T-helper 2 cell (primary cell): ENCODE results near the gene PKN3.
"Not testable (repeated sequence)": the region's sequence is repeated elsewhere in the genome, so short reads cannot be mapped to it uniquely, and the experiment has no call there.

Experiments used
- DNase-seq, 5 experiments: peaks; one replicate each; pipeline versions ENCODE4 v3.0.0 to v3.0.0-alpha.2; 2012 to 2022
- total RNA-seq, 2 donors: gene quantifications; one replicate each; lab custom pipeline; 2026; lab: John Stamatoyannopoulos, UW

PKN3 gene
- 4.1 to 4.8 reads per million in 2 donors for total RNA-seq

DNA sequence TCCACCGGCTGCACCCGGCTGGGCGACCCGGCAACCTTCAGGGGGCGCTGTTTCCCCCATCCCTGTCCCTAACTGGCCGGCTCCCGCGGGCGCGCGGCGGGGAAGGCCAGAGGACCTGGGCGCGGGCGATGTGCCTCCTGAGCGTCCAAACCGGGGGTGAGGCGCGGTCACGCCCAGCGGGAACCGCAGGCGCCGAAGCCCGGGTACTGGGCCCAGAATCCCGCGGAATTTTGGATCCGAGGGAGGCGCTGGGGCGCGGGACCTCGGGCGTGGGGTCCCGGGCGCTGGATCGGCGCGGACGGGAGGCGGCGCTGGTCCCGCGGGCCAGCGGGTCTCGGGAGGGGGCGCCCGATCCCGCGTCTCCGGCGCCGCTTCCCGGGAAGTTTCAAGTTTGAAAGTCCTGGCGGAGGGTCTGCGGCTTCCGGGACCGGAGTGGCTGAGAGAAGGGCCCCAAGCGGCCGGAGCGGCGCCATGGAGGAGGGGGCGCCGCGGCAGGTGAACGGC, at the start of gene PKN3:
Gene PKN3 (plus strand): TSS at position 59 of the 504 bp plus-strand sequence. CDS start 413 bp downstream, at position 472.
- DNase-seq, result peak; percentile 72 to 83 (median 77)

DNA sequence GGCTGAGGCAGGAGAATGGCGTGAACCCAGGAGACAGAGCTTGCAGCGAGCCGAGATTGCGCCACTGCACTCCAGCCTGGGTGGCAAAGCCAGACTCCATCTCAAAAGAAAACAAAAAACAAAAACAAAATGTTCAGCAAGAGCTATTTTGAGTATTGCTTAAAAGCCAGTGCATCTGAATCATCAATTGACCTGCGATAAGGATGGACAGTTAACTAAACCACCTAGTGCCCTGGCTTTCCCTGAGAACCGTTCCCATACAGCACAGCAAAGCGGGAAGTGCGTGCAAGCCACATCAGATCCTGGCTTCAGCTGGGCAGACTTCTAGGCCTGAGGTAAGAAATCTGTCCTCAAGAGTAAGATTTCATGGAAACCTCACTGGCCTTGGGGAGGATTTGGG, 48.4 kb upstream of the PKN3 start:
- DNase-seq, result no peak

DNA sequence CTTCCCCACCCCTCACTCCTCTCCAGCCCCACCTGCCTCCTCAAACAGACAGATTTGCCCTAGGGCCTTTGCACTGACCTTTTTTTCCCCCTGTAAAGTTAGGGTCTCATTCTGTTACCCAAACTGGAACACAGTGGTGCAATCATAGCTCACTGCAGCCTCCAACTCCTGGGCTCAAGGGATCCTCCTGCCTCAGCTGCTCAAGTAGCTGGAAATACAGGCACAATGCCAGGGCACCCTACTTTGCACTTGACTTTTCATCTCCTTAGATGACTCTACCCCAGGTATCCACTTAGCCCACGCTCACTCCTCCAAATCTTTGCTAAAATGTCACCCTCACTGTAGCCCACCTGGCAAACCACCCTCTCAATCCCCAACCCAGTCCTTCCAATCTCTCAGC, 47.8 kb upstream of the PKN3 start:
- no peak for DNase-seq

DNA sequence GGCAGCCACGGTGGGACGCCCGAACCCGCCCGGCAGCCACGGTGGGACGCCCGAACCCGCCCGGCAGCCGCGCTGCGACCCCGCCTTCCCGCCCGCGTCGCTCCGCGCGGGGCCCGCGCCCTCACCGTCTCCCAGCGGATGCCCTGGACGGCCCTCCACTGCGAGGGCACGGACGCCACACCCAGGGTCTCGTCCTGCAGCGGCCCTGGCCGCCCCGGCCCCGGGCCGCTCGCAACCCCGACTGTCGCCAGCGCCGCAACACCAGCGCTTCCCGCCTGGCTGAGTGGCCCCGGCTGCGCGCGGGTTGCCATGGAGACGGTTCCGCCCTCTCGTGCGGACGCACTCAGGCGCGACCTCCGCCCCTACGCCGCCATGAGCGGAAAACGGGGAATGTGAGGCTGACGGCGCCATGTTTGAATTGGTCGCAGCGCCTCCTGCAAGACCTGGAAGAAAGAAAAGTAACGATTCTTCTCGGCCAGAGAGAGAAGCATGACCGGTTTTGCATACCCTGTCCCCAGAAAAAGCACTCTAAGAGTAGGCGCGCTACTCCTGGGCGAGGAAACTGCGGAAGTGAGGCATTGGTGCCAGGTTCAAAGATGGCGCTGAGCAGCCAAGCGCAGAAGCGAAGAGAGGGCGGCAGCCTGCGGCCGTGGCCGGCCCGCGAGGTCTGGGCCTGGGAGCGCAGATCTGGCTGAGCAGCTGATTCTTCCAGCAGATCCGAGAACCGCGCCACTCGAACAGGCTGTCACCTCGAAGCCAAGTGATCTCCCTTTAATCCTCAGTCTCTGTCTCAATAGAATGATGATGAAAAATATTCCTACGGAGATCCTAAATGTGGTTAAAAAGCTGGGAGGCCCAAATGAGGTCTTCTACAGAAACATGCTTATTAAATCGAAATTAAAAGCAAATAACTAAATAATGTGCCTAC, 45.6 kb upstream of the PKN3 start, which contains the start of gene DYNC2I2:
Gene DYNC2I2 (minus strand): TSS at position 432 of the 928 bp plus-strand sequence. CDS start 121 bp downstream, at position 311.
- DNase-seq, result peak; percentile 91 to 97 (median 95)

DNA sequence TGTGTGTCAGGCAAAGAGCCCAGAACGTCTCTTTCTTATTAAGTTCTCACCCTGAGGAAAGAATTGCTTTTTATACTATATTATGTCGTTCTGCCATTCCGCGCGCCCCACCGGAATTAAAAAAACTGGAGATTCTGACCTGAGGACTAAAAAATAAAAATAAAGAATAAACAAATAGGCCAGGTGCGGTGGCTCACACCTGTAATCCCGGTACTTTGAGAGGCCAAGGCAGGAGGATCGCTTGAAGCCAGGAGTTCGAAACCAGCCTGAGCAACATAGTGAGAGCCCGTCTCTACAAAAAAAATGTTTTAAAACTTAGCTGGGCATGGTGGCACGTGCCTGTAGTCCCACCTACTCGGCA, 45.0 kb upstream of the PKN3 start:
- DNase-seq, result no peak

DNA sequence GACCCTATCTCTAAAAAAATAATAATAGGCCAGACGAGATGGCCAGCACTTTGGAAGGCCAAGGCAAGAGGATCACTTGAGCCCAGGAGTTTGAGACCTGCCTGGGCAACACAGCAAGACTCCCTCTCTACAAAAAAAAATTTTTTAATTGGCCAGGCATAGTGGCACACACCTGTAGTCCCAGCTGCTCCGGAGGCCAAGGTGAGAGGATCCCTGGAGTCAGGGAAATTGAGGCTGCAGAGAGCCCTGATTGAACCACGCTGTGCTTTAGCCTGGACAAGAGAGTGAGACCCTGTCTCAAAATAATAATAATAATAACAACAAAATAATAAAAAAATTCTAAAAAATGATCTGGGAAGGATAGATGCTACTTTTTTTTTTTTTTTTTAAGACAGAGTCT, 44.5 kb upstream of the PKN3 start:
- DNase-seq, result no peak

DNA sequence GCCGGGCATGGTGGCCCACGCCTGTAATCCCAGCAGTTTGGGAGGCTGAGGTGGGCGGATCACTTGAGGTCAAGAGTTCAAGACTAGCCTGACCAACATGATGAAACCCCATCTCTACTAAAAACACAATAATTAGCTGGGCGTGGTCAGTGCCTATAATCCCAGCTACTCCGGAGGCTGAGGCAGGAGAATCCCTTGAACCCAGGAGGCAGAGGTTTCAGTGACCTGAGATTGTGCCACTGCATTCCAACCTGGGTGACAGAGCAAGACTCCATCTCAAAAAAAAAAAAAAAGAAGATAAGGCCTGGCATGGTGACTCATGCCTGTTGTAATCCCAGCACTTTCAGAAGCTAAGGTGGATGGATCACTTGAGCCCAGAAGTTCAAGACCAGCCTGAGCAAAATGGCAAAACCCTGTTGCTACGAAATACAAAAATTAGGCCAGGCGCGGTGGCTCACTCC, 35.8 kb upstream of the PKN3 start:
- not testable (repeated sequence) for DNase-seq

DNA sequence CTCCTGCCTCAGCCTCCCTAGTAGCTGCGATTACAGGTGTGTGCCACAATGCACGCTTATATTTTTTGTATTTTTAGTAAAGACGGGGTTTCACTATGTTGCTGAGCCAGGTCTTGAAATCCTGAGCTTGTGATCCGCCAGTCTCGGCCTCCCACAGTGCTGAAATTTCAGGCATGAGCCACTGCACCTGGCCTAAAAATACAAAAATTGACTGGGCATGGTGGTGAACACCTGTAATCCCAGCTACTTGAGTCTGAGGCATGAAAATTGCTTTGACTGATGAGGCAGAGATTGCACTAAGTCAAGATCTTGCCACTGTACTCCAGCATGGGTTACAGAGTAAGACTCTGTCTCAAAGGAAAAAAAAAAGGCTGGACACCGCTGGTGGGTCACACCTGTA, 32.5 kb upstream of the PKN3 start:
- DNase-seq, result no peak

DNA sequence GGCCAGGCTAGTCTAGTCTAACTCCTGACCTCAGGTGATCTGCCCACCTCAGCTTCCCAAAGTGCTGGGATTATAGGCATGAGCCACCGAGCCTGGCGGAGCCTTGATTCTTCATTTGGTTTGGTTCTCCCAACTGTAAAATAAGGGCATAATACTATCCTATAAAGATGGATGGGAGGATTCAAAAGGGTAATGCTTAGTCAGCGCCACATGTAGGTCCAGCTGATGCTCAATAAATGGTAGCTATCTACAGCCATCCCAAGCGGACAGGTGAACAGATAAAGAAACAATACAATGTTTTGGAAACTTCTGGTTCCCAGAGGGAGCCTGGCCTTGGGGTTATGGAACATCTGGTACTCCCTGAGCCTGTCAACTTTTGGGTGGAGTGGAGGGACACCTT, 26.9 kb upstream of the PKN3 start:
- DNase-seq, result no peak

DNA sequence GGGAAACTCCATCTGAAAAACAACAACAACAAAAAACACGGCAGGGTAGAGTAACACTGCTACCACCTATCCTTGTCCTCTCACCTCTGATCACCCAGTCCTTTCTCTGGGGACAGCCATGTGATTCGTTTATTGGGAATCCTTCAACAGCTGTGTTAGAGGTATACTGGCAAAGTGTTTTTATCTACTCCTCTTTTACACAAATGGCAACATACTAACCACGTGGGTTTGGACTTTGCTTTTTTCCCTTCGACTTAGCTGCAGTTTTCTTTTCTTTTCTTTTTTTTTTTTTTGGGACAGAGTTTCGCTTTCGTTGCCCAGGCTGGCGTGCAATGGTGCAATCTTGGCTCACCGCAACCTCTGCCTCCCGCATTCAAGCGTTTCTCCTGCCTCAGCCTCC, 24.5 kb upstream of the PKN3 start:
- DNase-seq, result no peak

DNA sequence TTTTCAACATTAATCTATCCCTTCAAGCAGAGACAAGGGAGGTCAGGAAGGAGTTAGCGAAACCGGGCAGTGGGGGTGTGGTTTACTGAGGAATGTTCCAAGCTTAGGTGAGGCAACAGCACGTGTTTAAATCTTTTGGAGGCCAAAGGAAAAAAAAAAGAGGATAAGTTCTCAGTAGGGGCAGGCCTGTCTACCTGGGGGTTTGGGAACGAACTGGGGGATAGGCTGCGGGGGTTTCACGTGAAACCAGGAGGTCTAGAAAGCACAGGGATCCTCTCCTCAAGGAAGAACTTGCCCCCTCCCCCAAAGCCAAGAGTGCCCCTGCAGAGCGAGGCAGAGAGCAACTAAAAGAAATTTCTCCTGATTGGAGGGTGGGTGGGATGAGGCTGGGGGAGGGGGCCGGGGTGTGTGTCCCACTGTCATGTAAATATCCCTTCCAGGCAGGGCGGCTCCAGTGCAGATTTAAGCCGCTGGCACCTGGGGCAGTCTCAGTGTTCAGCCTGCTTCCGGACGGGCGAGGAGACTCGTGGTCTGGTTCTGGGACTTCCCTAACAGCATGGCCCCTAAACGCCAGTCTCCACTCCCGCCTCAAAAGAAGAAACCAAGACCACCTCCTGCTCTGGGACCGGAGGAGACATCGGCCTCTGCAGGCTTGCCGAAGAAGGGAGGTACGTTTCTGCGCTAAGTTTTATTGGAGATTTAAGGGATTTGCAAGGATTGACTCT, 18.8 kb upstream of the PKN3 start:
- peak in 2 of 5 experiments; percentile 12 to 44 for DNase-seq

DNA sequence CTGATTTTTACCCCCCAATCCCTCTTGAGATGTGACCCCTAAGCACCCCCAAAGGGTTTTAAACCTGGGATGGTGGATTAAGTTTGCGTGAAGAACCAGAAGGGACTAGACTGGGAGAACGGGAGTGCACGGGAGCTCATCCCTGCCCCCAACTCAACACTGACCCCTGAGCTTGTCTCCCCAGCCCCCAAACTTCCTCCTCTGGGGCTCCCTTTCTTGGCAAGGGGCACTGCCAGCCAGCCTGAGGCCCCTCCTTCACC, 18.3 kb upstream of the PKN3 start:
- no peak for DNase-seq

DNA sequence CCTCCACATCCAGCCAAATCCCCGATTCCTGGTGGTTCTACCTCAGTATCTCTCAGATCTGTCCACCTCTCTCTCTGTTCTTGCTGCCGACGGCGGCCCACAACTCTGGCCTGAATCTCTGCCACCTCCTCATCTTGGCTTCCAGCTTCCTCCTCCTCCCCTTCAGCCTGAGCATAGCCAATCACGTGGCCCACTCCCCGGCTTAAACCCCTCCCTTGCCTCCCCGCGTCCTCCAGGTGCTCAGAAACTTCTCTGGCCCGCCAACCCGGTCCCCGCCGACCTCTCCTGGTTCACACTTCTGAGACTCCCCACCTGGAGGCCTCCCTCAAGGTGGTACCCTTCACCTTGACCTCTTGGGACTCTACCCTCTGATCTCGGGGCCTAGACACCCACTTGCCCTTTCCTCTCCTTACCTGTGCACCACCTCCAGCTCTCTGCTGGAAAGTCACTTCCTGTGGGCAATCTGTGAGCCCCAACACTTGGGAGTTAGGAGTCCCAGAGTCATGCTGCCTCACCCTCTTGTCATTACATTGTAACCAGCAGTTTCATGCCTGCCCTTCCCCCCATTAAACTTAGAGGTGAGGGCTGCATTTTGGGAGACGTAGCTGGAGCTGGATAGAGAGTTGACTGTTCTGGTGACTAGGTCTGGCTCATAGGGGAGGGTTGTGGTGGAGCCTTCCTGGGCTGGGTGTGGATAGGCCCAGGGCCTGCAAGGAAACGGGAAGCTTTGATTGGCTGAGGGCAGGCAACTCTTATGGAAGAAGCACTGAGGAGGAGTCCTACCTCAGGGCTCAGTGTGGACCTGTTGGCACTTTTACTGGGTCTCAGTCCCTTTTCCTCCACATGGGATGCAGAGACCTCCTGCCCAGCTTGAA, 17.7 kb upstream of the PKN3 start:
- peak; percentile 45 to 87 (median 65) for DNase-seq

DNA sequence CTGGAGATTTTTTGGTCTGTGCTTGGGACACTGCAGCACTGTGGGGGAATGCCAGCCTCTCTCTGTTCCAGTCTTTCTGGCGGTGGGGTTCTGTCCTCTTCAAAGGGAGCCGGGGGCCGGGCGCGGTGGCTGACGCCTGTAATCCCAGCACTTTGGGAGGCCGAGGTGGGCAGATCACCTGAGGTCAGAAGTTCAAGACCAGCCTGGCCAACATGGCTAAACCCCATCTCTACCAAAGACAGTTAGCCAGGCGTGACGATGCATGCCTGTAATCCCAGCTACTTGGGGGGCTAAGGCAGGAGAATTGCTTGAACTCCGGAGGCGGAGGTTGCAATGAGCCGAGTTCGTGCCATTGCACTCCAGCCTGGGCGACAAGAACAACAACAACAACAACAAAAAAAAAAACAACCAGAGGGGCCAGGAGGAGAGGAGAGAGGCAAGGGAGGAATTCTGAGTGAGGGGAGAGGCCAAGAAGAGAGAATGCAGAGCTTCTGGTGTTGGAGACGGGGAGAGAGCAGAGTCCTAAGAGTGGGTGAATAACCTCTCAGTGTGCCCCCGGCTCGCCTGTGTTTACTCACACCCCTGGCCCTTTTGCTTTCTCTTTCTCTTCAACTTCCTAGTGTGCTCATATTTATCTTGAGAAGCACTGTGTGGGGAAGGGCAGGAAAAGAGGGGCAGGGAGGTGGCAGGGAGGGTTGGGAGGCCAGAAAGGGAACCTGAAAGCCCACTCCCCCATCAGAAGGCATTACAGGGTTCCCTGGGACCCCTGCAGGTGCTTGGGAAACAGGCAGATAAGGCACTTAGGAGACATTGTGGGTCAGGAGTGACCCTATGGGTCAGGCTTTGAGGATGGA, 16.4 kb upstream of the PKN3 start:
- DNase-seq, result peak in 2 of 5 experiments; percentile 33 to 76

DNA sequence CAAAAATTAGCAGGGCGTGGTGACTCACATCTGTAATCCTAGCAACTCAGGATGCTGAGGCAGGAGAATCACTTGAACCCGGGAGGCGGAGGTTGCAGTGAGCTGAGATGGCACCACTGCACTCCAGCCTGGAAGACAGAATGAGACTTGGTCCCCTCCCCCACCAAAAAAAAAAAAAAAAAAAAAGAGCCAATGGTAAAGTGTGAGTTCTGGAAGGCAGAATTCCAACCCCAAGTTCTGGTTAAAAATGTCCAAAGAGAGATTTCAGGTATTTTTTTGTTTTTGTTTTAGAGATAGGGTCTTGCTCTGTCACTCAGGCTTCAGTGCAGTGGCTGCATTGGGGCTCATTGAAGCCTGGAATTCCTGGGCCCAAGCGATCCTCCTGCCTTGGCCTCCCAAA, 14.8 kb upstream of the PKN3 start:
- no peak for DNase-seq

DNA sequence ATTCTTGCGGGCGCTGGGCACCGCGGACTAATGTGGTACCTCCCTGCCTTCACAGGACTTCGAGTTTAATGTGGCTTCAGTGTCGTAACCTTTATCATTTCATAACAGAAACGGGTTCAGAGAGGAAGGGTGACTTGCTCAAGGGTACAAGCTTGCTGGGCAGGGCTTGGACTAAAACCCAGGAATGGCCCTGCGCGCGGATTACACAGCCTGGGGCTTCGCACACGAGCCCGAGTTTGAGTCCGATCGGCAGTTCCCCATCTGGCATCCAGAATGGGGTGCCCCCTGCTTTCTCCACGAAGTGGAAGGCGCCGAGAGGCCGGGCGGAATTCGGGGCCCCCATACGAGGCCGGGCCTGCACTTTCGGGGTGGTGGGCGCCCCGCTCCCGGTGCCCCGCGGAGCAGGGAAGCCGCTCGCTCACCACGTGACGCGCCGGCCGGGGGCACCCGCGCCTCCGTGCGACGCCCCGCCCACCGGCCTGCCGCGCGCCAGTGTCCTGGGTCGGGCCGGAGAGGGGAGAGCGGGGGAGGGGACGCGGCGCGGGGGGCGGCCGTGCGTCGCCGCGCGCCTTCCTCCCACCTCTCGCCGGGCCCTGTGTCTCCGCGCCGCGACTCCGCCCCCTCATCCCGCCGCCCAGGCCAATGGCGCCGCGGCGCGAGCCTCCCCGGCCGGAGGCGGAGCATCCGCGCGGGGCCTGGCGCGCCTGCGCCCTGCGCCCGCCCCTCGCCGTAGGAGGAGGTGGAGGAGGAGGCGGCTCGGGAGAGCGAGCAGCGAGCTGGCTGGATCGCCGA, 13.6 kb upstream of the PKN3 start, which contains the start of gene SET:
Gene SET (plus strand): TSS at position 722 of the 792 bp plus-strand sequence. CDS start 361 bp downstream, outside the sequence.
- peak; percentile 84 to 96 (median 88) for DNase-seq

DNA sequence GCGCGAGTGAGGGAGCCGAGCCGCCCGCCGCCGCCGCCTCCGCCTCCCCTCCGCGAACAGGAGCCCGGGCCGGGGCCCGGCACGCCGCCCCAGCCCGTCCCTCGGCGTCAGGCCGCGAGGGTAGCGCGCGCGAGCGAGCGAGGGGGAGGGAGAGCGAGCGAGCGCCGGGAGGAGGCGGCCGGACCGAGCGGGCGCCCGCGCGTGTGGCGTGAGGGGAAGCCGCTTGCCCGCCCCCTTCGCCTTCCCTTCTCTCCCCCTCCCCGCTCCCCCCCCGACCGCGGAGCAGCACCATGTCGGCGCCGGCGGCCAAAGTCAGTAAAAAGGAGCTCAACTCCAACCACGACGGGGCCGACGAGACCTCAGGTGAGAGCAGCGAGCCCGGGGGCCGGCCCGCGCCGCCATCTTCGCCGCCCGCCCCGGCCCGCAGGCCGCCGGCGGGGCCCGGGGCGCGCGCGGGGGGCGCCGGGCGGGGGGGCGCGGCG, 13.0 kb upstream of the PKN3 start:
- DNase-seq, result peak in 3 of 5 experiments; percentile 38 to 58 (median 43)

DNA sequence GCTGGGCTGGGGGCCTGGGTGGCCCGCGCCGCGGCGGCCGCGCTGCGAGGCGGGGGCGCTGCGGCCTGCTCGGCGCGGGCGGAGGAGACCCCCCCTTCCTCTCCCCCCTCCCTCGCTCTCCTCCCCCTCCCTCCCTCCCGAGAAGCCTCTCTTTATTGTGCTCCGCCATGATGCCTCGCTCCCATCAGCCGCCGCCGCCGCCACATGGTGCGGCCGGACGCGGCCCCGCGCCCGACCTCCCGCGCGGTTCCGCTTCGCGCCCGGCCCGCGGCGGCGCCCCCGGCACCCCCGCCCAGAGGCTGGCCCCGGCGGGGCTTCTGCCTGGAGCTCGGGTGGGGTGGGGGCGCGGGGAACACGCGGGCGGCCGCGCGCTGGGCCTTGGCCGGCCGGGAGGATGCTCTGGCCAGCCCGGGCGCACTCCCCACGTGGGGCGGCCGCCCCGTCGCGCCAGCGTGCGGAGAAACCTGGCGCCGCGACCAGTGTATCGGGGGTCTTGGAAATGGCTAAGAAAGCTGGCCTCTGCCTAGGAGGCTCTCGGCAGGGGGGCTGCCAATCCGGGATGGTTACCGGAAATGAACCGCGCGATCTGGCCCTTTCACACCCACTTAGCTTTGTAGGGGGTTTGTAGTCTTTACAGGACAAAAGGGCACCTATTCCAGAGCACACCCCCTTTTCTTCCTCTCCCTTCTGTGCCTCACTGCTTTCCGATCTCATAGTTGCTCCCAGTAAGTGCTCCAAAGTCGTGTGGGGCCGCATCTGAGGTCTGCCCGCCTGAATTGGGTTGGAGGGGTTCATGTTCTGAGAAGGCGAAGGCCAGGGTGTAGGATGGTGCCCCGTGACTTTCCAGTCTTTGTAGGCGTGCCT, 12.3 kb upstream of the PKN3 start:
- DNase-seq, result peak in 4 of 5 experiments; percentile 26 to 84 (median 49)

DNA sequence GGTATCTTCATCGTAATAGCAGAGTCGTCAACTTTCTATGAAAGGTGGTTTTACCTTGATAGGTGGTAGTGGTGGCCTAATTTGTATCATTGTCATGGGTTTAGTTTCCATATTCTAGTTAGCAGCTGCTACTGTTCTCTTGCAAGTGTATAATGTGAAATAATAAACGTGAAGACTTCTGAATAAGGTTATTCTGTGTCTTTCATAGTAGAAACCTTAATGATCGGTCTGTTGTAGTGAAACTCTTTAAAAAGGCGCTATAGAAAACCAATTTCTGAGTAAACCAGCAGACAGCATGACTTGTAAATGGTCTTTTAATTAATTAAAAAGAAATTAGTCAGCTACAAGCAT, 11.6 kb upstream of the PKN3 start:
- DNase-seq, result no peak
